A549 (cell line): ENCODE measurements around the gene CEACAM5. TPM values are rescaled to one million over a fixed set of nuclear protein-coding genes. Genes with fewer than 3 reads are reported as not detected.

Experiments used
- ATAC-seq, 2 experiments: fragments of 200-7000 bp in 1 of 2; fragments of >200 bp in 1 of 2; cut with Nextera tagmentation in 1 of 2; cut with Tn5 transposase in 1 of 2; 3 replicates each; pipeline versions ENCODE4 v1.8.0 to v1.9.1; 2018 to 2020; ENCODE audit warnings: mild to moderate bottlenecking in 1 of 2, moderate library complexity in 1 of 2
- CTCF ChIA-PET: fragments of 300-600 bp; sonication (Branson Sonifier 250); formaldehyde crosslinking; extraction: SDS; loops from one replicate; lab custom pipeline; 2021; ENCODE audit warnings: antibody characterized with exemption, inconsistent platforms; lab: Yijun Ruan, JAX
- POLR2A ChIA-PET: fragments of 350-600 bp; formaldehyde crosslinking; extraction: SDS; loops from one replicate; lab custom pipeline; 2021; ENCODE audit warnings: antibody characterized with exemption, inconsistent platforms; lab: Yijun Ruan, JAX
- DNase-seq, 2 experiments: peaks; one replicate each; pipeline versions ENCODE4 v3.0.0 to v3.0.0-alpha.2; 2011 to 2016; ENCODE audit warnings: low read depth in 1 of 2, low spot score in 1 of 2
- FAIRE-seq: peaks from 2 replicates; lab custom pipeline; 2011; peaks lifted over from hg19 to GRCh38; lab: Jason Lieb, UNC
- H3K27ac ChIP-seq, 2 experiments: fragments of >200 bp; sonication (Bioruptor Twin); formaldehyde crosslinking; 3 replicates each; pipeline ENCODE4 v1.5.1; 2016 to 2017
- H3K4me1 ChIP-seq: fragments of >200 bp; sonication (Bioruptor Twin); formaldehyde crosslinking; 3 replicates; pipeline ENCODE4 v1.6.1; 2016
- H3K4me2 ChIP-seq: fragments of >200 bp; sonication (Bioruptor Twin); formaldehyde crosslinking; 3 replicates; pipeline ENCODE4 v1.6.1; 2016
- H3K4me3 ChIP-seq: fragments of >200 bp; sonication (Bioruptor Twin); formaldehyde crosslinking; 3 replicates; pipeline ENCODE4 v1.5.1; 2016
- H3K9me3 ChIP-seq: fragments of >200 bp; sonication (Bioruptor Twin); formaldehyde crosslinking; 3 replicates; pipeline ENCODE4 v1.6.1; 2016
- BHLHE40 ChIP-seq: IDR thresholded peaks from 2 replicates; pipeline ENCODE4 v1.6.1; 2012; ENCODE audit warnings: low read depth, low read length, inconsistent platforms
- FOXS1 ChIP-seq: fragments of 250-450 bp; sonication (Bioruptor Pico); IDR thresholded peaks from 2 replicates; pipeline ENCODE4 v1.5.0; 2020; ENCODE audit warnings: mild to moderate bottlenecking, moderate library complexity
- HDAC2 ChIP-seq: fragments of 200-600 bp; sonication (generic); IDR thresholded peaks from 2 replicates; pipeline ENCODE4 v1.6.1; 2016
- HOXA7 ChIP-seq: fragments of 250-450 bp; sonication (Bioruptor Pico); IDR thresholded peaks from 2 replicates; pipeline ENCODE4 v1.5.0; 2020; ENCODE audit warnings: mild to moderate bottlenecking, moderate library complexity
- KDM1A ChIP-seq: fragments of 200-600 bp; sonication (generic); IDR thresholded peaks from 2 replicates; pipeline ENCODE4 v1.6.1; 2016; ENCODE audit warnings: low read depth, mild to moderate bottlenecking
- MAFK ChIP-seq: fragments of 450-650 bp; IDR thresholded peaks from 2 replicates; pipeline ENCODE4 v1.6.1; 2014; ENCODE audit not compliant: partially characterized antibody
- NPAS2 ChIP-seq: fragments of 250-450 bp; sonication (Bioruptor Pico); IDR thresholded peaks from 2 replicates; pipeline ENCODE4 v1.8.0; 2022; ENCODE audit warnings: mild to moderate bottlenecking, moderate library complexity, borderline replicate concordance
- POLR2A ChIP-seq: IDR thresholded peaks from 2 replicates; pipeline ENCODE4 v1.6.1; 2012; ENCODE audit warnings: mild to moderate bottlenecking, low read length
- SREBF2 ChIP-seq: fragments of 450-650 bp; IDR thresholded peaks from 2 replicates; pipeline ENCODE4 v1.6.1; 2014; ENCODE audit warnings: mild to moderate bottlenecking, moderate library complexity
- TP53 ChIP-seq: fragments of 250-450 bp; sonication (Bioruptor Pico); IDR thresholded peaks from 2 replicates; pipeline ENCODE4 v1.5.0; 2021; ENCODE audit warnings: mild to moderate bottlenecking, moderate library complexity
- ZC3H11A ChIP-seq: fragments of 450-650 bp; IDR thresholded peaks from 2 replicates; pipeline ENCODE4 v1.6.1; 2014; ENCODE audit warnings: antibody characterized with exemption, mild to moderate bottlenecking
- ZSCAN20 ChIP-seq: fragments of 250-450 bp; sonication (Bioruptor Pico); IDR thresholded peaks from 2 replicates; pipeline ENCODE4 v1.8.0; 2022; ENCODE audit warnings: mild to moderate bottlenecking, moderate library complexity
- WGBS: methylation state at CpG from one replicate; pipeline ENCODE4 v1.1.6; 2017; ENCODE audit errors: missing lambda C conversion rate; 5-methylcytosine and 5-hydroxymethylcytosine counted together
- polyA plus RNA-seq, 4 experiments: library from polyadenylated mRNA; depleted of rRNA in 3 of 4; stranded (reverse); fragments of >200 nt; fragmentation: RNase III in 1 of 4; extraction: RNeasy Plus Mini Kit Qiagen cat#74134 plus additional on column Dnase treatment in 1 of 4; gene quantifications; 2 replicates in 3 of 4; 3 replicates in 1 of 4; pipeline ENCODE4 v1.2.3, GENCODE V29; 2011 to 2017
- TF ChIP-seq, protein P1 (sequence below): fragments of 250-450 bp; sonication (Bioruptor Pico); IDR thresholded peaks from 2 replicates; pipeline ENCODE4 v1.5.0; 2020; ENCODE audit warnings: low read depth, mild to moderate bottlenecking, moderate library complexity
- TF ChIP-seq, protein P2 (sequence below): fragments of 250-450 bp; sonication (Bioruptor Pico); IDR thresholded peaks from 2 replicates; pipeline ENCODE4 v1.5.0; 2021; ENCODE audit warnings: mild to moderate bottlenecking, moderate library complexity, borderline replicate concordance
- TF ChIP-seq, protein P3 (sequence below): fragments of 450-650 bp; IDR thresholded peaks from 2 replicates; pipeline ENCODE4 v1.6.1; 2014; ENCODE audit warnings: antibody characterized with exemption
- TF ChIP-seq, protein P4 (sequence below): fragments of >200 bp; sonication (Bioruptor Twin); formaldehyde crosslinking; IDR thresholded peaks from 3 replicates; pipeline ENCODE4 v1.5.1; 2016

CEACAM5 gene
- polyA plus RNA-seq, 2 of the 4 experiments (the other 2 are of a cell fraction), result 1.3 TPM; not detected in 1

DNA sequence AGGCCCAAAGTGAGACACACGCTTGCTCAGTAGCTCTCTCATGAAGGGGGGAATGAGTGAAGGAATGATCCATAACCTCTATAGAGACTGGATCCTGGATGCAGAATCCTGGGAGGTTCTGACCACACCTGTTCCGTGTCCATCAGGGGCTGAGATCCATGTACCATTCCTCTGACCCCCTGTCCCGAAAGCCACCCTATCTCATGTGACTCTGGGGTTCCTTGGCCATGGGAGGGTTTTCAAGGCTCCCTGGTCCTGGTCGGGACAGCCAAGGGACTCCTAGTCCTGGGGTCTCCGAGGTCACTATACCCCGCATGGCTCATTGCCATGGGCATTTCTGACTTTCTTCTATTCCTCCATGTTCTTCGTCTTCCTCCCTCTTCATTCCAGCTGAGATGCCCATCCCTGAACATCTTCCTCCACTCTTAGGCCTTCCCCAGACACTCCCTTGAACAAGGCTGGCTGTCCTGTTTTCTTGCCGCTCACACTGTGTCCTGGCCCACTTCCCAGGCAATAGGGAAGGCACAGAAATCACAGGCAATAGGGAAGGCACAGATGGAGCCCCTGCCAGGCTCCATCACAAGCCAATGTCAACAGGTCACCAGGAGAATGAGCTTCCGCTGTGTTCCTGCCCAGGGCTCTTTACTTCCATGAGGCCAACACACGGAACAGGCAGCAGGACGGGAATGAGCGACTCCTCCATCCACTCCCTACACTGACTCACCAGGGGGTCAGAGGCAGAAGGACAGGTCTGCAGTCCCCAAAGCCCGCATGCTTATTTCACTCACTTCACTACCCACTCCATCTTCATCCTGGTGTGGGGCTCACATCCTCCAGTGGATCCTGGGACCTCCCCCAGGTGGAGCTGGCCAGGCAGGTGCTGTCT, 3.2 kb downstream of the CEACAM5 start:
- TF ChIP-seq, protein P1, sequence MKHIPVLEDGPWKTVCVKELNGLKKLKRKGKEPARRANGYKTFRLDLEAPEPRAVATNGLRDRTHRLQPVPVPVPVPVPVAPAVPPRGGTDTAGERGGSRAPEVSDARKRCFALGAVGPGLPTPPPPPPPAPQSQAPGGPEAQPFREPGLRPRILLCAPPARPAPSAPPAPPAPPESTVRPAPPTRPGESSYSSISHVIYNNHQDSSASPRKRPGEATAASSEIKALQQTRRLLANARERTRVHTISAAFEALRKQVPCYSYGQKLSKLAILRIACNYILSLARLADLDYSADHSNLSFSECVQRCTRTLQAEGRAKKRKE (CRISPR knock-in tag), result no peak
- TF ChIP-seq ZC3H11A (no peak), POLR2A (no peak), HOXA7 (CRISPR knock-in tag) (no peak), NPAS2 (CRISPR knock-in tag) (no peak)
- DNase-seq (no peak), ATAC-seq (no peak), FAIRE-seq (no peak)
- Histone ChIP-seq H3K4me1 (no peaks in the 10 kb centered on the region), H3K4me2 (no peak overlapping the region), H3K9me3 (no peaks in the 10 kb centered on the region), H3K4me3 (no peak overlapping the region), H3K27ac (no peak overlapping the region)
- ChIA-PET POLR2A (no interaction called here), CTCF (interaction anchor here (0.6 to 15.7 kb wide), 12 partner anchors 17 to 966 kb away, joined by 3 to 358 read pairs (median 6); partner anchors contain the start of gene CEACAM7)
- WGBS, result 38% methylated on average over 13 of the region's 13 CpGs

DNA sequence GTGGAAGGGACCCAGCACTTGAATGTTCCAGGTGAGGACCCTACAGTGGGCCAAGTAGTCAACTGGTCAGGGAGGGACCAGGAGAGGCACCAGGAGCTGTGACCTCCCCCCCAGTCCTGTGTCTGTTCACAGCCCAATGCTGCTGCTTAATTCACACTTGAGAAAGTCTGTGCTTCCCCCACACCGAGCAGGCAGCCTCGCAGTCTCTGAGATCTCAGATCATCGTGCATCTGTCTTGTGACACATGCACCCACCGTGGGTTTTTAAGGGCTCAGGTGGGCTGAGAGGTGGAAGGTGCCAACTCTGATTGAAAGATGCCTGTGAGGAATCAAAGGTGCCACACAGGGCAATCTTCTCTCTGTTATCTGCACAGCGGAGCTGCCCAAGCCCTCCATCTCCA, 6.2 kb downstream of the CEACAM5 start:
- H3K4me3 ChIP-seq, result no peak overlapping the region
- no peaks in the 10 kb centered on the region for H3K4me1 ChIP-seq
- ChIA-PET CTCF (interaction anchor here (1.0 to 9.1 kb wide), 8 partner anchors 8 to 119 kb away, joined by 3 to 165 read pairs (median 14); partner anchors contain the start of gene CEACAM5), POLR2A (no interaction called here)
- no peak overlapping the region for H3K27ac ChIP-seq
- ATAC-seq, result no peak
- no peaks in the 10 kb centered on the region for H3K9me3 ChIP-seq
- FAIRE-seq, result no peak
- 12% methylated on average over 5 of the region's 5 CpGs for WGBS
- no peak for TF ChIP-seq TP53 (CRISPR knock-in tag)
- H3K4me2 ChIP-seq, result no peak overlapping the region
- no peak for DNase-seq

DNA sequence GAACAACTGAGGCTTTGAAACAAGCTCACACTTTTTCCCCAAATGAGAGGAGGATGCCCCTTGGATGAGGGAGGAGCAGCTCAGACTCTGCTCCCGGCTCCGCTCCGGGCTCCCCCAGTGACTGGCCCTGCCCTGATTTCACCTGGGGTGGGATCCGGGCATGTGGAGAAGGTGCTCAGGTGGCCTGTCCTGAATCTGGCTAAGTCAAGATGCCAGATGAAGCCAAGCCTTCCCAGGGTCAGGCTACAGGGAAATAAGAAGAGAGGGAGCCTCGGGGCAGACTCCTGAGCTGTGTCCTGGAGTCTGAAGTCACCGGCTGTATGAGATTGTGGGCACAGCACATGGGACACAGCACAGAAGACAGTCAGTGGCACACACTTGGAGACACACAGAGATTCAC, 10.3 kb downstream of the CEACAM5 start:
- H3K27ac ChIP-seq, result no peak overlapping the region
- TF ChIP-seq KDM1A, result no peak
- TF ChIP-seq, protein P2, sequence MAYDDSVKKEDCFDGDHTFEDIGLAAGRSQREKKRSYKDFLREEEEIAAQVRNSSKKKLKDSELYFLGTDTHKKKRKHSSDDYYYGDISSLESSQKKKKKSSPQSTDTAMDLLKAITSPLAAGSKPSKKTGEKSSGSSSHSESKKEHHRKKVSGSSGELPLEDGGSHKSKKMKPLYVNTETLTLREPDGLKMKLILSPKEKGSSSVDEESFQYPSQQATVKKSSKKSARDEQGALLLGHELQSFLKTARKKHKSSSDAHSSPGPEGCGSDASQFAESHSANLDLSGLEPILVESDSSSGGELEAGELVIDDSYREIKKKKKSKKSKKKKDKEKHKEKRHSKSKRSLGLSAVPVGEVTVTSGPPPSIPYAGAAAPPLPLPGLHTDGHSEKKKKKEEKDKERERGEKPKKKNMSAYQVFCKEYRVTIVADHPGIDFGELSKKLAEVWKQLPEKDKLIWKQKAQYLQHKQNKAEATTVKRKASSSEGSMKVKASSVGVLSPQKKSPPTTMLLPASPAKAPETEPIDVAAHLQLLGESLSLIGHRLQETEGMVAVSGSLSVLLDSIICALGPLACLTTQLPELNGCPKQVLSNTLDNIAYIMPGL, result no peak
- no peak for TF ChIP-seq BHLHE40
- TF ChIP-seq POLR2A, result no peak
- TF ChIP-seq HDAC2, result no peak
- TF ChIP-seq, protein P3, sequence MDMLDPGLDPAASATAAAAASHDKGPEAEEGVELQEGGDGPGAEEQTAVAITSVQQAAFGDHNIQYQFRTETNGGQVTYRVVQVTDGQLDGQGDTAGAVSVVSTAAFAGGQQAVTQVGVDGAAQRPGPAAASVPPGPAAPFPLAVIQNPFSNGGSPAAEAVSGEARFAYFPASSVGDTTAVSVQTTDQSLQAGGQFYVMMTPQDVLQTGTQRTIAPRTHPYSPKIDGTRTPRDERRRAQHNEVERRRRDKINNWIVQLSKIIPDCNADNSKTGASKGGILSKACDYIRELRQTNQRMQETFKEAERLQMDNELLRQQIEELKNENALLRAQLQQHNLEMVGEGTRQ, result no peak
- TF ChIP-seq ZSCAN20, result no peak
- TF ChIP-seq ZC3H11A, result no peak
- no peak for TF ChIP-seq MAFK
- TF ChIP-seq, protein P4, sequence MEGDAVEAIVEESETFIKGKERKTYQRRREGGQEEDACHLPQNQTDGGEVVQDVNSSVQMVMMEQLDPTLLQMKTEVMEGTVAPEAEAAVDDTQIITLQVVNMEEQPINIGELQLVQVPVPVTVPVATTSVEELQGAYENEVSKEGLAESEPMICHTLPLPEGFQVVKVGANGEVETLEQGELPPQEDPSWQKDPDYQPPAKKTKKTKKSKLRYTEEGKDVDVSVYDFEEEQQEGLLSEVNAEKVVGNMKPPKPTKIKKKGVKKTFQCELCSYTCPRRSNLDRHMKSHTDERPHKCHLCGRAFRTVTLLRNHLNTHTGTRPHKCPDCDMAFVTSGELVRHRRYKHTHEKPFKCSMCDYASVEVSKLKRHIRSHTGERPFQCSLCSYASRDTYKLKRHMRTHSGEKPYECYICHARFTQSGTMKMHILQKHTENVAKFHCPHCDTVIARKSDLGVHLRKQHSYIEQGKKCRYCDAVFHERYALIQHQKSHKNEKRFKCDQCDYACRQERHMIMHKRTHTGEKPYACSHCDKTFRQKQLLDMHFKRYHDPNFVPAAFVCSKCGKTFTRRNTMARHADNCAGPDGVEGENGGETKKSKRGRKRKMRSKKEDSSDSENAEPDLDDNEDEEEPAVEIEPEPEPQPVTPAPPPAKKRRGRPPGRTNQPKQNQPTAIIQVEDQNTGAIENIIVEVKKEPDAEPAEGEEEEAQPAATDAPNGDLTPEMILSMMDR, result no peak
- no peak for TF ChIP-seq SREBF2
- TF ChIP-seq FOXS1, result no peak
- H3K4me3 ChIP-seq, result no peak overlapping the region
- WGBS, result 10% methylated on average over 6 of the region's 6 CpGs
- no peaks in the 10 kb centered on the region for H3K9me3 ChIP-seq
- POLR2A ChIA-PET, result no interaction called here
- CTCF ChIA-PET, result interaction anchor here (0.7 to 9.1 kb wide), 17 partner anchors 9 to 1162 kb away, joined by 3 to 165 read pairs (median 4); partner anchors contain the start of genes CEACAM5 and CEACAM6
- ATAC-seq, result no peak
- H3K4me2 ChIP-seq, result no peak overlapping the region
- no peak for FAIRE-seq
- no peaks in the 10 kb centered on the region for H3K4me1 ChIP-seq
- no peak for DNase-seq
